ENCODE data around the gene KRT3.

Gene KRT3

DNA sequence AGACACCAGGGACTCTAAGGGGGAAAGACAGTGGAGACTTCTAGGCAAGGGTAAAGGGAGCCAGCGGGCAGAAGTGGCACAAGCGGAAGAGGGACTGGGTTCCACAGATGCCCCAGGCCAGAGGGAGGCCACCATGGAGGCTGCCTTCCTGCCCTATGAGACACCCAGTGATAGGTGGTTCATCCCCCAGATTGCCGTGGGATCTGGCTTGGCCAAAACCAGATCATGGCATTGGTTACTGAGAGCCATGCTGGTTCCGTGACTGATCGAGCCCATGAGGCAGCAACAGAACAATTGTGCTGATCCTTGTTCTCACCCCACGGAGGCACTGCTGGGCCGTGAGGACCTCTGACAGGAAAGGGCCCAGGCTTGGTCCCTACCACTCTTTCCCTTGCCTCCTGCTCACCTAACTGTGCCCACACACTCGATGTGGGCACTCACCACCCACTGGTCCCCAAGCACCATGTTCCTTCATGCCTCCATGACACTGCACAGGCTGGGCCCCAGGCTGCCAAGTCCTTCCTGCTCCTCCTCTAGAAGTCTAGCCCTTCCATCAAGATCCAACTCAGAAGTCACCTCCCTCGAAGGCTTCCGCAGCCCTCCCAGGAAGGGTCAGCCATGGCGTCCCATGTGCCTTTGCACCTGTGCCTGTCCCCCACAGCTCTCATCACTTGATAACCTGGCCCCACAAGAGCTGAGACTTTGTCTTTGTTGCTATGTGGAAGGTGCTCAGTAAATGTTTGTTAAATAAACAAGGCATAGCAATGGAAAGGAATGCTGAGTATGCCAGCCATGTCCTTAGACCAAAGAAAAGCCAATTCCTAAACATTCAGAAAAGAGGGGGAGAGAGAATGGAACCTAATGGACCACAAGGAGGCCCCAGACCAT, 30.9 kb upstream of the KRT3 start:
- no peak for DNase-seq

DNA sequence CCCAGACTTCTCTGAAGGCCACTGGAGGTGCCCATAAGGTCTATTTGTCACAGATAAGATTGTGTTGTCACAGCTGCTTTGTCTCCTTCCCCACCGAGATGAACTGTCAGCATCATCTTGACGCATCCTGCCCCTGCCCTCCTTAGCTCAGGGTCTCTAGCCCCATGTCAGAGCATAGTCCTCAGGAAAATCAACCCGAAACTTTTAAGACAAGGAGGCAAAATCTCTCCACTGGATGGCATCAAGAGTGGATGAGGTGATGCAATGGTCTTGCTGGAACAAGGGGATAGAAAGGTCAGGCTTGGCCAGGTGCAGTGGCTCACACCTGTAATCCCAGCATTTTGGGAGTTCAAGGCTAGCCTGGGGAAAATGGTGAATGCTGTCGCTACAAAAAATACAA, 30.0 kb upstream of the KRT3 start:
- DNase-seq = no peak

DNA sequence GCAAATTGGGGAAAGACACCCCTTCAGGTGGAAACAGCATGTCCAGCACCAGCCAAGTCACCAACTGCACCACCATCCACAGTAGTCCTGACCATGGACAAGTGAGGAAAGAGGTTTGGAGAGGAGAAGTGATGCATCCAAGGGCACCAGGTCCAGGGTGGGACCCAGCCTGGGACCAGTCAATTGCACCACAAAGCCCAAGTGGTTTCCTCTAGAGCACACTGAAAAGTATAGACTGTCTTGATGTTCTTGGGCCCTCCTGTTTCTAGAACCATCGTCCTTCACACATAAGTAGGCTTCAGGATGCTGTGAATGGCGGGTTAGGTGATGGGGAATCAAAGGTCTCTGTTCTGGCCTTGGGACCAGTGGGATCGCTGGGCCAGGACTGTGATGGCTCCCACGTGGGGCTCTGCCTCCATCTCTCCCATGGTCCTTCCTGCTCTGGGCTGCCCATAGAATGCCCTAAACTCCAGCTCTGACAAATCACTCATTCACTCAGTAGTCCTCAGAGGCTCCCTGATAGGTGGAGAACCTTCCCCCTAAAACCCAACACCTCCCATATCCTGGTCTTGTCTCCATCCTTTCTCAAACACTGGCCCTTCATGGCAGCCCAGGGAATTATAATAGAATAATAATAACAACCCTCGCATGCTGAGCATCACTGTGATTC, 29.0 kb upstream of the KRT3 start:
- DNase-seq = no peak

DNA sequence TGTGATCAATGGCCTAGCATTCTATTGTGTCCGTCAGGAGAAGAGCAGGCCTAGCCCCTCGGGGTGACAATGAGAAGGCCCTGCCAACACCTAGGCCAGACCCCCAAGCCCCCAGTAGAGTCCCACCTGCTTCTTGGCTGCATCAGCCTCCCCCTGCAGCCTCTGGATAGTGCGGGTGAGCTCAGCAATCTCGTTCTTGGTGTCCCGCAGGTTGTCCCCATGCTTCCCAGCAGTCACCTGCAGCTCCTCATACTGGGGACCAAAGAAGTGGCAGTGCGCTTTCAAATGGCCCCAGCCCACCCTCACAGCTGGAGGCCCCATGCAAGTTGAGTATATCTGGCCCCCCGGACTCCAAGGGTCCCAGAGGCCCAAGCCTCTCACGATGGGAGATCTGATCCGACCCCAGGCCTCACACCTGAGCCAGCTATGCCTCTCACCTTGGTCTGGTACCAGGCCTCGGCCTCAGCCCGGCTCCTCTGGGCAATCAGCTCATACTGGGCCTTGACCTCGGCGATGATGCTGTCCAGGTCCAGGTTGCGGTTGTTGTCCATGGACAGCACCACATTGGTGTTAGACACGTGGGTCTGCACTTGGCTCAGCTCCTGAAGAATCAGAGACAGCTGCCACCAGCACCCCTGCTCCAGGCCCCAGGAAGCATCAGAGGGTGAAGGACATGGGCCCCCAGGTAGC, 28.0 kb upstream of the KRT3 start:
- no peak for DNase-seq

DNA sequence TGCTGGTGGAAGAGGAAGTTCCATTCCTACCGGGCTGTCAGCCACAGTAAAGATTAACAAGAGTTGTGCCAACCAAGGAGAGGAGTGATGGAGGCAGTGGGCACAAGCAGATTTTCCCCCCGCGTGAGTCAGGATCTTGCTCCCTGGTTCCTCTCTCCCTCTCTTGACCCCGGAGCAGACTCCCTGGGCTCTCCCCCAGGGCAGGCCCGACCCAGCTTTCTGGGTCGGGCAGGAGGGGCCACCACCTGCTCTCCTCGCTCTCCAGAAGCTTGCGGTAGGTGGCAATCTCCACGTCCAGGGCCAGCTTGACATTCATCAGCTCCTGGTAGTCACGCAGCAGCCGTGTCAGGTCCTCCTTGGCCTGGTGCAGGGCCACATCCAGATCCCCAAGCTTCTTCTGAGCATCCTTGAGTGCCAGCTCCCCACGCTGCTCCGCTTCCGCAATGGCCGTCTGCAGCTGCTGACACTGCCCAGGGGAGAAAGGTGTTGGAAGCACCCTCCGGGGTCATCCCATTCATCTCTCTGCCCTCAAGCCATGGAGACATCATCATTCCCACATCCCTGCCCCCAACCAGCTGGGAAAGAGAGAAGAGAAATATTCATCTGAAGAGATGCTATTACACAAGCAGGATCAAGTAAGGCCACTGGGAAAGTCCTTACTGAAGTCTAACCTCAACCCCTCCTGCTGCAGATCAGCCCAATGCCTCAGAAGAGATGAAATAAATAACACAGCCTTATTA, 27.0 kb upstream of the KRT3 start:
- DNase-seq = no peak

DNA sequence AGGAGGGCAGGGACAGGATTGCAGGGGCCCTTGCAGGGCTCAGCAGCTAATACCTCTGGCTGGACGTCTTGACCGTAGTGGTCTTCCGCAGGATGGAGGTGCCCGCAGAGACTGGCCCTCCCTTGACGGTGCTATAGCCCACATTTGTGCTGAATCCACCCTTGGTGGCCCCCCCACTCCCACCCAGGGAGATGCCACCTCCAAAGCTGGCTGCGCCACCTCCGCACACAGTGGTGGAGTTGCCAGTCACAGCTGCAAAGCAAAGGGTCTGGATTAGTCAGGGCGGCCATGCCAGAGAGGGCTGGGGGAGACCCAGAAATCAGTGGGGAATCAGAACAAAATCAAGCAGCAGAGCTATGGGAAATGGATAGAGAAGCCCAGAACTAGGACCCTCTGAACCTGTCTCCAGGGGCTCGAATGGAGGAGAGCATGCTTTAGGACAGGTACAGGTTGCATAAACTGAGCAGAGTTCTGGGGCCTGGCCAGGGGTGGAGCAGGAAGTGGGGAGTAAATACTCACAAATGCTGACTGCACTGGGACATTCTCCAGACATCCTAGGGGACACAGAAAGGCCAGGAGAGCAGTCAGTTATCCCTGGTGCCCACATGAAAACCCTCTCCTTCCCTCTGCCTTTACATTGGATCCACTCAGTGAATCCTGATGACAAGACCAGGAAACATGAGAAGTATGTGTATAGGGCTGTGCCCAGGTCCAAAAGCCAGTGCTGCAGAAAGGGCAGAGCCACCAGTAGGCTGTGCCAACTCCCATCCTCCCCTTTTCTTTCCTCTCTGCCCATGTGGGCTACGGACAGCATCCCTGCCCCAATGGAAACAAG, 26.1 kb upstream of the KRT3 start:
- no peak for DNase-seq

DNA sequence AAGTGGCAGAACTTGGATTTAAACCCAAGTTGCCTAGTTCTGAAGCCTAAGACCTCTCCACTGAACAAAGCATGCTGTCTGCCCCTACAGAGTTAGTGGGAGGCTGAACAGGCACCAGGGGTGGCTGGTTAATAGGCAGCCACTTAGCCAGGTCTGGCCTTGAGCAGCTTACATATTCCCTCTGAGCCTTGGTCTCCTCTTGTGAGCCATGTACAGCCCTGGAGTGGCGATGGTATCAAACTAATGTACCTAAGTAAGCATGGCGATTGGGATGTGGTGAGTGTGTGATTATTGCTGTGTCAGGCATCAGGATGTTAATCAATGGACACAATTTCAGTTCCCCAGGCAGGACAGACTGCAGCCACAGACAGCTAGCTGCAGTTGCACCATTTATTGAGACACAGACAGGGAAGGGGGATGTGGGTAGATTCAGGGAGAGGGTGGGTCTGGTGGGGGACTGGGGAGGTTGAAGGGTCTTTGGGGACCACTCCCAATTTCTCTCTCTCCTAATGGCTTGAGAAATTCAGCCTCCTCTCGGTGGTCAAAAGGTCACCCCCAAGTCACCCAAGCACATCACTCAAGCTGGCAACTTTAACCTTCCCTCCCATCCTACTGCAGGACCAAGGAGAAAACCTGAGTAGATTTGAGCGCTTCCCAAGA, 25.3 kb upstream of the KRT3 start:
- no peak for DNase-seq

DNA sequence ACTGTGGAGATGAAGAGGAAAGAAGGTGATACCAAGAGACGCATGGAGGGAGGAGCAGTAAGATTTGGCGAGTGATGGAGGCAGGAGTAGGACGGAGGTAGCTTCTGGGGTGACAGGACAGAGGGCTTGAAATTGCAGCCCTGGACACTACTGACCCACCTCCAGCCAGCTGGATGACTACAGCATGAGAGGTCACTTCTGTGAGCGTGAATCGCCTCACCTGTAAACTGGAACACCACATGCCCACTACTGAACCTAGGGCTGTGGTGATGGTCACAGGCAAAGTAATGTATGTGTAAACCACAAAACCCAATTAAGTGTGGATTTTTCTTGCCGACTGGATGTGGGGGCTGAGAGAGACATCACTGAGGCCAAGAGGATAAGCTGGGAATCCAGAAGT, 24.6 kb upstream of the KRT3 start:
- DNase-seq = no peak

DNA sequence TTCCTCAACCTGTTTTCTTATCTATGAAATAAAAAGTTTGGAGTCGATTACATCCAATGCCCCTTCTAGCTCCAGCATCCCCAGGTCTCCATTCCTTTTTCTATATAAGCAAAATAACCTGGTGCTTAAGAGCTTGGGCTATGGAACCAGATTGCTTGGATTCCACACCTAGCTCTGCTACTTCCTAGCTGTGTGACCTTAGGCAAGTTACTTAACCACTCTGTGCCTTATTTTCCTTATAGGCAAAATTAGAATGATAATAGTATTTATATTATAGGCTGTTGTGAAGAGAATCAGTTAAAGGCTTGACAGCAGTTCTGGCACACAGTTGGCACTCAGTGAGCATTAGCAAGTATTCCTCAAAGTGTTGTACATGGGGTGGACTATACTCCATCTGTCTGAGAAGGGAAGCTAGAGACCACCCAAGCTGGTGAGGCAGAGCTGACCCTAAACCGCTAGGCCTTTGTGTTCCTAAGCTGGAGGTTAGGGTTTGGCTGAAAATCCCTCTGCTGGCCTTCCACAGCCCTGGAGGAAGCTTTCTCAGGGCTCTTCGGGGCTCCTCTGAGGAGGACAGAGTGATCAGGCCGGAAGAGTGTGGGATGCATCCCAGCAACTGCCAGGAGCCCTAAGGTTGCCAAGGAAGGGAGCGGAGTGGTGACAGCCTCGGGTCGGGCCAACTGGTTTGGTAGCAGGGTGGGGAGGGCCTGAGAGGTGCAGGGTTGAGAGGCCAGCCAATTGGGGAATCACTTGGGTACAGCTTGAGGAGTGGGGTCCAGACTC, 24.0 kb upstream of the KRT3 start:
- no peak for DNase-seq

DNA sequence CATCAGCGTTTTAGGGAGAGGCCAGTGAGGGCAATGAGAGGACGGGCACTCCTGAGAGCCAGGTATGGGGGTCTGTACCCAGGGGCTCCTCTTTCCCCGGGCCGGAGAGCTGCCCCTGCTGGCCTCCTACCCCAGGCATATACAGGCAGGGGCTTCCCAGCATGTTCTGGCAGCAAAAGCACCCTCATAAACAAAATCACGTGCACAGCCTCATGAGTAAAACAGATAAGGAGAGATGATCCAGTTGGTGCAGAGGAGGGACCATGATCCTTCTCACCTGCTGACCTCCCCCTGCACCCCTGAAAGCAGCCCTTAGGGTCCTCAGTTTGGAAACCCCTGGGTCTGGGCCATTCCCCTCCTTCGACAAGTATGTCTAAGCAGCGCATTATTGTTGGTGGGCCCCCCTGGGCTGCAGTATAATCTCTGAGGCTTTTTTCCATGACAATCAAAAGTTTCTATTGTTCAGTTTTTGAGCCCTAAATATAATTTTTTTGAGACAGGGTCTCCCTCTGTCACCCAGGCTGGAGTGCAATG, 23.0 kb upstream of the KRT3 start:
- no peak for DNase-seq

DNA sequence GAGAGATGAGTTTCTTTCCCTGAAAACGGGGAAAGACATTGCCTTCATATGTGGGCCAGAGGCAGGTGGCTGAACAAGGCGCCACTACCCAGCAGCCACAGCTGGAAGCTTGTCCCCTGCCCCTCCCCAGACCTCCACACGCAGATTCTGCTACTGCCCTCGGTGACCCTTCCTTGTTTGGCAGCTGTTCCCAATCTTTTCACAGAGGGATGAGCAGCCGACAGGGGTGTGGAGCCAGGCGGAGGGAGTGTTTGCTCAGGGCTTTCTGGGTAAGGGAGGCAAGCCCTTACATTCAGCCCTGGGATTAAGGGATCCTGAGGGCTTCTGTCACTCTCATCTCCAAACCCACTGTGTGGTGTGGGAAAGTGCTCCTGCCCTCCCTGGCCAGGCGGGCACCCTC, 22.5 kb upstream of the KRT3 start:
- DNase-seq = no peak

DNA sequence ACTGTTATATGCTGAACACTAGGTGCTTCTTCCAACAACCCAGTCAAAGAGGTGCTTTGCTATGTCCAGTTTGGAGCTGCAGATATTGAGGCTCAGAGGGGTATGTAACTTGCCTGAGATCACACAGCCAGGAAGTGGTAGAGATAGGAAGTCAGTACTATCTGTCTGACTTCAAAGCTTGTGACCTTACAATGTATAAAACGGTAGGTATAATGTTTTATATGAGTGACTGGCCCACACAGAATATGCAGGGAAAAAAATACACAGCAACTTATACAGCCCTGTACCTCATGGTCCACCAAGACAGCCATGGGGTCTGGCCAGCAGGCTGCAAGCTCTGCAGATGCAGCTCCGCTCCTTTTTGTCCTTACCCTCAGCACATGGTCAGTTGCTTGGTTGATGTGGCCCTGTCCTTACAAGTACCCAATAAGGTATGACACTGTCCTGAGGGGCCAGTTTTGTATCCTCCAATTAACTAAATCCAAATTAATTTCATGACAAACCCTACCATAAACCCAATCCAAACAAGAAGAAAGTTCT, 21.9 kb upstream of the KRT3 start:
- DNase-seq = no peak

DNA sequence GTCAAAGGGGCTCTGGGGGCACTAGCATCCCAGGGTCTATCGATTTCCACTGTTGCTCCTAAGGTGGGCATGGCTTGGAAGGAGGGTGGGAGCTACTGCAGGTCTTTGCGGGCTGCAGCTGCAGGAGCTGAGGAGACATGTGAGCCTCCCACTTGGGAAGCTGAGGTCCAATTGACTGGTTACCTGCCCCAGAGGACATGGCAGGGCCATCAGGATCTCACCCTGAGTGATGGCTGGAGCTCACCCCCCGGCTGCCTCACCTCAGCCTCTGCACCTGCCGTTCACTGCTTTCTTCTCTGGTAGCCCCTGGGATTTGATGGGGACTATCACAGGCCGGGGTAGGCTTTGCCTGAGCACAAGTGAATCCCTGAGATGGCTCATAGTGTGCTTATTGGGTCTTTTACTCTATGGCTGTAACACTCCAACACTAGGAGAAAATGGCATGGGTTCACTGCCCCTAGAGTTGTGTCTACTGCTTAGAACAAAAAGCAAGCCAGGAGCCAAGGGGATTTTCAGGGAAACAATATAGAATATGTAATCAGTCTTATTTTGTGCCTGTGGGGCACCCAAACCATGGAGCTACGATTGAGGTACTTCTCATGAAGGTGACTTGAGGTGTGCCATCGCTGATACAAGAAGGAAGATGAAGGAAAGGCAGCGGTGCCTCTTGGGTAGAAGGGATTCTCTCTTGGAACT, 21.2 kb upstream of the KRT3 start:
- no peak for DNase-seq

DNA sequence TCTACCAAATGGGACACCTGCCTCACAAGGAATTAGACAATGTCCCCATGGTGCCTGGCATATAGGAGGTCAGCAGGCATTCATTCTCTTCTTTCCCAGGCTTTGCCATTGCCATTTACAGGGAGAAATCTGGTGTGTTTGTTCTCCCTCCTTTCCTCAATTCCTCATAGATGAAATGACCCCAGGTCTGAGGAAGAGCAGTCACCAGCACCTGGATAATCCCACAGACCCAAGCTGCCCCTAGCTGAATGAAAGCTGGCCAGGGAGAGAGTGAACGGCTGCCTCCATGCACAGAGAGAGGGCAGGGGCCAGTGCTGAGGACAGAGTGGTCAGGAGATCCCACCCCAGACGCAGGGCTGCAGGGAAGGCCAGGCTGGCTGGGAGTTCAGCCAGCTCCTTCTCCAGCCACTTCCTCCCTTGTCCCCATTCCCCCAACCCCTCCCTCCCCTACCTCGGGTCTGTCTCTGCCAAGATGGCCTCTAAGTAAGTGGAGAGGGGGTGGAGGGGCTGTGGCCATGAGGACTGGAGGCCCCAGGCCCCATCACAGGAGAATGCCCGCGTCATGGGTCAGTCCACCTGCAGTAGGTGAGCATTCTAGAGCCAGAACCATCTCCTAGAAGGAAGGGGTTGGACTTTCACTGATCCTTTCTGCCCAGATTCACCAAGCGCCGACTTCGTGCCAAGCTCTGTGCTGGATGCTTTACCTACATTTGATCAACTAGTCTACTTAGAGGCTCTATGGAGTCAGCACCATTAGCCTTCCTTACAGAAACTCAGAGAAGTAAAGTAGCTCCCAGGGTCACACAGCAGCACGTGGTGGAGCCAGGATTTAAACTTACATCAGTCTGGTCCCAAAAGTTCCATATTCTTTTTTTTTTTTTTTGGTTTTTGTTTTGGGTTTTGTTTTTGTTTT, 20.0 kb upstream of the KRT3 start:
- no peak for DNase-seq

DNA sequence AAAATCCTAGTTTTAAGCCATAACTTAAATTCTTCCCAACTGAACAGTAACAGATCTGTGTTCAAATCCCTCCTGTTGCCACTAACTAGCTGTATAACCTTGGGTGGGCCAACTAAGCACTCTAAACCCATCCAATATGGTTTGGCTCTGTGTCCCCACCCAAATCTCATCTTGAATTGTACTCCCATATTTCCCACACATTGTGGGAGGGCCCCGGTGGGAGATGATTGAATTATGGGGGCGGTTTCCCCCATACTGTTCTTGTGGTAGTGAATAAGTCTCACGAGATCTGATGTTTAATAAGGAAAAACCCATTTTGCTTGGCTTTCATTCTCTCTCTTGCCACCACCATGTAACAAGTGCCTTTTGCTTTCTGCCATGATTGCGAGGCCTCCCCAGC, 19.2 kb upstream of the KRT3 start:
- DNase-seq = no peak

DNA sequence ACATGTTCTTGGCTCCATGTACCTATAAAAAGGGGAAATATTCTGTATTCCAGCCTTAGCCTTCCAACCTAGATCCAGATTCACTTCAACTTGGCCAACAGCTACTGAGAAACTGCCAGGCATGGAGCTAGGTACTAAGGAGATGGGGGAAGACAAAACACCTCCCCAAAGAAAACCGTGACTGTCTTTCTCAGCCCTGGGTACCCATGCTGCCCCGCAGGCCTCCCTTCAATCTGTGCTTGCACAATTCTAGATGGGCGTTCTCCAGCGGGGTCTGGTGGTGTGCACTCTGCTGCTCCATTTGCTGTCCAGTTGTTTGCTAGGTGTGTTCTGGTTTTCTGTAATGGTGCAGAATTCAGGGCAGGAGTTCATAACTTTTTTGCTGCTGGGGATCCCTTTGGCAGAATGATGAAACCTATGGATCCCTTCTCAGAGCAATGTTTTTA, 18.8 kb upstream of the KRT3 start:
- no peak for DNase-seq

DNA sequence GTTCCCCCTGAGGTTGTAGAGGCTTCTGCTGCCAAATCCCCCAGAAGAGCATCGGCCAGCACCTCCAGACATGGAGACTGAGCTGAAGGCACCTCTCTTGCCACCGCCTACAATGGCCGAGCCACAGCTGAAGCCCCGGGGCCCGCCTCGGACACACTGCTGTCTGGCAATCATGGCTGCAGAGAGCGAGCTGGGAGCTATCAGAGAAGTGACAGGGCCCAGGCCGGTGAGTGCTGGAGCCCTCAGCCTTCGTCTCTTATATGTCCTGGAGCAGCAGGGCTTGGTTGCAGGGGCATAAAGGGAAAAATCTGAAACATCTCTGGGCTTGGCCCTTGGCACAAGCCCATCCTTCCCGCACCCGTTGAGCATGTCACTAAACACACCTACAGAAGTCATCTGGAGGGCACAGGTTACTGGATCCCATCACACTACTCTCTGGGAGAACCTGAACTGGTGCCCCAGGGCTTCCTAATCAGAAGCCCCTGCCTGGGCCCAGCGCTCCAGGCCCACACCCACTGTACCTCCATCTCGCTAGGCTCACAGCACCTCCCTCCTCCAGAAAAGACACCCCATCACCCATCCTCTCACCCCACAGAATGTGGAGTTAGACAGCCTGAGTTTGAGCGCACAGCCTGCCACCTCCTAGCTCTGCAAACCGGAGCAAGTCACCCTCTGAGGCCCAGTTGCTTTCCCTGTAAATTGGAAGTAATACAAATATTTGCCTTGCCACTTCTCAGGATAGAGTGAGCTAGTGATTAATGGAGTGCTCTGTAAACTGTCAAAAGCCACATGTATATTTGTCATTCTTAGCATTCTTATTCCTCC, 18.2 kb upstream of the KRT3 start, which contains the start of gene KRT4:
Gene KRT4 (minus strand): TSS at position 232 of the 825 bp plus-strand sequence. CDS start 58 bp downstream, at position 174.
- DNase-seq = no peak
